ACC112 (cell line): ENCODE measurements around the gene LDLRAD1.
"Not testable (repeated sequence)": the region's sequence is repeated elsewhere in the genome, so short reads cannot be mapped to it uniquely, and the experiment has no call there.

Source experiments
- H2AFZ ChIP-seq: fragments of 200-600 bp; sonication (generic); one replicate; pipeline ENCODE4 v1.6.0; 2017; ENCODE audit warnings: antibody characterized with exemption, low read length; ENCODE audit not compliant: unreplicated experiment
- H3K27ac ChIP-seq: fragments of 200-600 bp; sonication (generic); 2 replicates; pipeline ENCODE4 v1.5.1; 2014; ENCODE audit warnings: low read depth, mild to moderate bottlenecking, antibody characterized with exemption, low read length, moderate library complexity
- H3K27me3 ChIP-seq: fragments of 200-600 bp; sonication (generic); 2 replicates; pipeline ENCODE4 v1.6.1; 2014; ENCODE audit warnings: mild to moderate bottlenecking, antibody characterized with exemption, low read length, moderate library complexity, mixed read lengths; ENCODE audit not compliant: insufficient read depth
- H3K36me3 ChIP-seq: fragments of 200-600 bp; sonication (generic); 2 replicates; pipeline ENCODE4 v1.6.1; 2016; ENCODE audit warnings: mild to moderate bottlenecking, antibody characterized with exemption, low read length, moderate library complexity, mixed read lengths; ENCODE audit not compliant: insufficient read depth
- H3K4me1 ChIP-seq: fragments of 200-600 bp; sonication (generic); one replicate; pipeline ENCODE4 v1.6.1; 2016; ENCODE audit warnings: low read length, mixed read lengths; ENCODE audit not compliant: insufficient read depth, unreplicated experiment, control insufficient read depth
- H3K4me3 ChIP-seq: fragments of 200-600 bp; sonication (generic); 2 replicates; pipeline ENCODE4 v1.5.1; 2014; ENCODE audit warnings: mild to moderate bottlenecking, low read depth, low read length
- H3K79me2 ChIP-seq: fragments of 200-600 bp; sonication (generic); one replicate; pipeline ENCODE4 v1.6.0; 2016; ENCODE audit warnings: low read length; ENCODE audit not compliant: control insufficient read depth, unreplicated experiment, insufficient read depth

The LDLRAD1 gene

GRCh38 chr1:54017979-54018378 lies at the start of gene LDLRAD1:
Gene LDLRAD1 (minus strand): TSS chr1:54018186. CDS start chr1:54018112, 74 bp downstream.
- Histone ChIP-seq H3K79me2 (no peaks in the 10 kb centered on the region), H3K27me3 (peaks cover 13% of the 10 kb centered on the region), H3K36me3 (no peaks in the 10 kb centered on the region), H3K4me3 (no peak within 1 kb of the TSS), H3K27ac (no peak within 1 kb of the TSS), H2AFZ (no peak within 1 kb of the TSS), H3K4me1 (peaks cover 5% of the 10 kb centered on the region)

- no peaks in the 10 kb centered on the region for H3K79me2 ChIP-seq
- no peaks in the 10 kb centered on the region for H3K4me1 ChIP-seq
- H2AFZ ChIP-seq: no peak overlapping the region
- H3K27me3 ChIP-seq: no peaks in the 10 kb centered on the region
- no peak overlapping the region for H3K4me3 ChIP-seq
- H3K27ac ChIP-seq: no peak overlapping the region
- H3K36me3 ChIP-seq: 0 out of 2 replicates have a peak, but pooled peaks cover 4% of the 10 kb centered on the region
These were observed 46.3 kb upstream of the LDLRAD1 start for GRCh38 chr1:54064299-54064698.

GRCh38 chr1:54054438-54054749 lies 36.4 kb upstream of the LDLRAD1 start:
- Histone ChIP-seq H3K27me3 (no peaks in the 10 kb centered on the region), H3K4me1 (peaks cover 16% of the 10 kb centered on the region), H3K79me2 (peaks cover 39% of the 10 kb centered on the region), H3K36me3 (0 out of 2 replicates have a peak, but pooled peaks cover 1% of the 10 kb centered on the region), H3K27ac (no peak overlapping the region), H3K4me3 (peak overlapping the region; percentile 97), H2AFZ (peak overlapping the region; percentile 99)

- H3K4me1 ChIP-seq: peaks cover 19% of the 10 kb centered on the region
- H3K27me3 ChIP-seq: no peaks in the 10 kb centered on the region
- no peaks in the 10 kb centered on the region for H3K36me3 ChIP-seq
- H2AFZ ChIP-seq: peak overlapping the region; percentile 99
- H3K27ac ChIP-seq: peak overlapping the region; percentile 63; the same call in 1 of the 2 replicates
- peaks cover 44% of the 10 kb centered on the region for H3K79me2 ChIP-seq
- peak overlapping the region; percentile 97 for H3K4me3 ChIP-seq
These were observed 35.9 kb upstream of the LDLRAD1 start for GRCh38 chr1:54053745-54054437.

GRCh38 chr1:54052934-54053744 lies 35.2 kb upstream of the LDLRAD1 start, which contains the start of the genes TCEANC2 and TMEM59:
Gene TCEANC2 (plus strand): TSS chr1:54053608. CDS start chr1:54054423, 815 bp downstream.
Gene TMEM59 (minus strand): TSS chr1:54053204. CDS start chr1:54053188, 16 bp downstream.
- no peaks in the 10 kb centered on the region for H3K36me3 ChIP-seq
- H3K4me3 ChIP-seq: peak within 1 kb of the TSS; percentile 97
- peak within 1 kb of the TSS; percentile 99 for H2AFZ ChIP-seq
- H3K4me1 ChIP-seq: peaks cover 26% of the 10 kb centered on the region
- H3K27ac ChIP-seq: peak within 1 kb of the TSS; percentile 63
- no peaks in the 10 kb centered on the region for H3K27me3 ChIP-seq
- H3K79me2 ChIP-seq: peaks cover 48% of the 10 kb centered on the region

GRCh38 chr1:54052431-54052933 lies 34.5 kb upstream of the LDLRAD1 start:
- peak overlapping the region; percentile 97 for H3K4me3 ChIP-seq
- no peaks in the 10 kb centered on the region for H3K36me3 ChIP-seq
- peaks cover 33% of the 10 kb centered on the region for H3K4me1 ChIP-seq
- H2AFZ ChIP-seq: peak overlapping the region; percentile 94
- peak overlapping the region; percentile 63 for H3K27ac ChIP-seq
- peaks cover 55% of the 10 kb centered on the region for H3K79me2 ChIP-seq
- no peaks in the 10 kb centered on the region for H3K27me3 ChIP-seq

- Histone ChIP-seq H3K4me3 (peak overlapping the region; percentile 97), H3K79me2 (peaks cover 60% of the 10 kb centered on the region), H2AFZ (no peak overlapping the region), H3K27ac (peak overlapping the region; percentile 63), H3K36me3 (no peaks in the 10 kb centered on the region), H3K27me3 (no peaks in the 10 kb centered on the region), H3K4me1 (peaks cover 38% of the 10 kb centered on the region)
These were observed 34.0 kb upstream of the LDLRAD1 start for GRCh38 chr1:54051933-54052430.

GRCh38 chr1:54050435-54050834 lies 32.4 kb upstream of the LDLRAD1 start:
- not testable (repeated sequence) for H3K36me3 ChIP-seq, H3K27ac ChIP-seq, H3K27me3 ChIP-seq, H3K4me3 ChIP-seq, H2AFZ ChIP-seq
- peaks cover 73% of the 10 kb centered on the region for H3K79me2 ChIP-seq
- peaks cover 45% of the 10 kb centered on the region for H3K4me1 ChIP-seq

GRCh38 chr1:54047384-54048305 lies 29.7 kb upstream of the LDLRAD1 start:
- H3K36me3 ChIP-seq: peaks cover 5% of the 10 kb centered on the region; the same call in 1 of the 2 replicates
- peaks cover 39% of the 10 kb centered on the region for H3K4me1 ChIP-seq
- H2AFZ ChIP-seq: no peak overlapping the region
- H3K79me2 ChIP-seq: peaks cover 67% of the 10 kb centered on the region
- H3K27me3 ChIP-seq: no peaks in the 10 kb centered on the region
- peak overlapping the region; percentile 19 for H3K4me3 ChIP-seq
- H3K27ac ChIP-seq: peak overlapping the region; percentile 48
